ENCODE data around the gene FOXJ3. TPM values are rescaled to one million over a fixed set of nuclear protein-coding genes. Genes with fewer than 3 reads are reported as not detected.

Gene FOXJ3
- total and polyA plus RNA-seq, 2 of the 8 experiments (the other 6 are each of a cell fraction or from before 2014, with no cell fraction given): 48.6 to 51.9 TPM

DNA sequence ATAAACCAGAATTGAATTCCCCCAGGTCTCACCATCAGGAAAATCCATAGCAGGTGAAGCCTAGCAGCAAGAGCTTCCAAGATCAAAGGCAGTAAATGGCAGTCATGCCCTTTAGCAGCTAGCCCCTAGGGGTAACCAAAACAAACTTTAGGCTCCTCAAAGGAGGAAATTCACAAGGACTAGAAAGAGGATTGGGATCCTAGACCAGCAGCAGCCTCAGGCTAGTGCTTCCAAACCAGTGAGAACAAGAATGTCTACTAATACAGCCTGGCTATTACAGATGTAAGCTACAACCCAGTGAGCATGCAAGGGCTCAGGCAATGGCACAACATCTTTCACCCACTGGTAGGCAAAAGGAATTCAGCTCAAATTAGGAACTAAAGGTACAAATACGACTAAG, 34.4 kb upstream of the FOXJ3 start (continued):
- TF ChIP-seq, protein P1, sequence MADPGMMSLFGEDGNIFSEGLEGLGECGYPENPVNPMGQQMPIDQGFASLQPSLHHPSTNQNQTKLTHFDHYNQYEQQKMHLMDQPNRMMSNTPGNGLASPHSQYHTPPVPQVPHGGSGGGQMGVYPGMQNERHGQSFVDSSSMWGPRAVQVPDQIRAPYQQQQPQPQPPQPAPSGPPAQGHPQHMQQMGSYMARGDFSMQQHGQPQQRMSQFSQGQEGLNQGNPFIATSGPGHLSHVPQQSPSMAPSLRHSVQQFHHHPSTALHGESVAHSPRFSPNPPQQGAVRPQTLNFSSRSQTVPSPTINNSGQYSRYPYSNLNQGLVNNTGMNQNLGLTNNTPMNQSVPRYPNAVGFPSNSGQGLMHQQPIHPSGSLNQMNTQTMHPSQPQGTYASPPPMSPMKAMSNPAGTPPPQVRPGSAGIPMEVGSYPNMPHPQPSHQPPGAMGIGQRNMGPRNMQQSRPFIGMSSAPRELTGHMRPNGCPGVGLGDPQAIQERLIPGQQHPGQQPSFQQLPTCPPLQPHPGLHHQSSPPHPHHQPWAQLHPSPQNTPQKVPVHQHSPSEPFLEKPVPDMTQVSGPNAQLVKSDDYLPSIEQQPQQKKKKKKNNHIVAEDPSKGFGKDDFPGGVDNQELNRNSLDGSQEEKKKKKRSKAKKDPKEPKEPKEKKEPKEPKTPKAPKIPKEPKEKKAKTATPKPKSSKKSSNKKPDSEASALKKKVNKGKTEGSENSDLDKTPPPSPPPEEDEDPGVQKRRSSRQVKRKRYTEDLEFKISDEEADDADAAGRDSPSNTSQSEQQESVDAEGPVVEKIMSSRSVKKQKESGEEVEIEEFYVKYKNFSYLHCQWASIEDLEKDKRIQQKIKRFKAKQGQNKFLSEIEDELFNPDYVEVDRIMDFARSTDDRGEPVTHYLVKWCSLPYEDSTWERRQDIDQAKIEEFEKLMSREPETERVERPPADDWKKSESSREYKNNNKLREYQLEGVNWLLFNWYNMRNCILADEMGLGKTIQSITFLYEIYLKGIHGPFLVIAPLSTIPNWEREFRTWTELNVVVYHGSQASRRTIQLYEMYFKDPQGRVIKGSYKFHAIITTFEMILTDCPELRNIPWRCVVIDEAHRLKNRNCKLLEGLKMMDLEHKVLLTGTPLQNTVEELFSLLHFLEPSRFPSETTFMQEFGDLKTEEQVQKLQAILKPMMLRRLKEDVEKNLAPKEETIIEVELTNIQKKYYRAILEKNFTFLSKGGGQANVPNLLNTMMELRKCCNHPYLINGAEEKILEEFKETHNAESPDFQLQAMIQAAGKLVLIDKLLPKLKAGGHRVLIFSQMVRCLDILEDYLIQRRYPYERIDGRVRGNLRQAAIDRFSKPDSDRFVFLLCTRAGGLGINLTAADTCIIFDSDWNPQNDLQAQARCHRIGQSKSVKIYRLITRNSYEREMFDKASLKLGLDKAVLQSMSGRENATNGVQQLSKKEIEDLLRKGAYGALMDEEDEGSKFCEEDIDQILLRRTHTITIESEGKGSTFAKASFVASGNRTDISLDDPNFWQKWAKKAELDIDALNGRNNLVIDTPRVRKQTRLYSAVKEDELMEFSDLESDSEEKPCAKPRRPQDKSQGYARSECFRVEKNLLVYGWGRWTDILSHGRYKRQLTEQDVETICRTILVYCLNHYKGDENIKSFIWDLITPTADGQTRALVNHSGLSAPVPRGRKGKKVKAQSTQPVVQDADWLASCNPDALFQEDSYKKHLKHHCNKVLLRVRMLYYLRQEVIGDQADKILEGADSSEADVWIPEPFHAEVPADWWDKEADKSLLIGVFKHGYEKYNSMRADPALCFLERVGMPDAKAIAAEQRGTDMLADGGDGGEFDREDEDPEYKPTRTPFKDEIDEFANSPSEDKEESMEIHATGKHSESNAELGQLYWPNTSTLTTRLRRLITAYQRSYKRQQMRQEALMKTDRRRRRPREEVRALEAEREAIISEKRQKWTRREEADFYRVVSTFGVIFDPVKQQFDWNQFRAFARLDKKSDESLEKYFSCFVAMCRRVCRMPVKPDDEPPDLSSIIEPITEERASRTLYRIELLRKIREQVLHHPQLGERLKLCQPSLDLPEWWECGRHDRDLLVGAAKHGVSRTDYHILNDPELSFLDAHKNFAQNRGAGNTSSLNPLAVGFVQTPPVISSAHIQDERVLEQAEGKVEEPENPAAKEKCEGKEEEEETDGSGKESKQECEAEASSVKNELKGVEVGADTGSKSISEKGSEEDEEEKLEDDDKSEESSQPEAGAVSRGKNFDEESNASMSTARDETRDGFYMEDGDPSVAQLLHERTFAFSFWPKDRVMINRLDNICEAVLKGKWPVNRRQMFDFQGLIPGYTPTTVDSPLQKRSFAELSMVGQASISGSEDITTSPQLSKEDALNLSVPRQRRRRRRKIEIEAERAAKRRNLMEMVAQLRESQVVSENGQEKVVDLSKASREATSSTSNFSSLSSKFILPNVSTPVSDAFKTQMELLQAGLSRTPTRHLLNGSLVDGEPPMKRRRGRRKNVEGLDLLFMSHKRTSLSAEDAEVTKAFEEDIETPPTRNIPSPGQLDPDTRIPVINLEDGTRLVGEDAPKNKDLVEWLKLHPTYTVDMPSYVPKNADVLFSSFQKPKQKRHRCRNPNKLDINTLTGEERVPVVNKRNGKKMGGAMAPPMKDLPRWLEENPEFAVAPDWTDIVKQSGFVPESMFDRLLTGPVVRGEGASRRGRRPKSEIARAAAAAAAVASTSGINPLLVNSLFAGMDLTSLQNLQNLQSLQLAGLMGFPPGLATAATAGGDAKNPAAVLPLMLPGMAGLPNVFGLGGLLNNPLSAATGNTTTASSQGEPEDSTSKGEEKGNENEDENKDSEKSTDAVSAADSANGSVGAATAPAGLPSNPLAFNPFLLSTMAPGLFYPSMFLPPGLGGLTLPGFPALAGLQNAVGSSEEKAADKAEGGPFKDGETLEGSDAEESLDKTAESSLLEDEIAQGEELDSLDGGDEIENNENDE (IDR thresholded peaks at IDR 0.05; ENCODE audit: insufficient replicate concordance, low read length): no peak
- TF ChIP-seq BACH1 (IDR thresholded peaks at IDR 0.05; ENCODE audit: low read length): no peak
- TF ChIP-seq JUND (IDR thresholded peaks at IDR 0.05; ENCODE audit: low read length): no peak
- no peak for TF ChIP-seq ZNF274 (IDR thresholded peaks at IDR 0.05; ENCODE audit: borderline replicate concordance, extremely low read depth, low read length)
- no peak for TF ChIP-seq CBX8 (IDR thresholded peaks at IDR 0.05; ENCODE audit: borderline replicate concordance, low read depth, low read length)
- TF ChIP-seq BRCA1 (IDR thresholded peaks at IDR 0.05; ENCODE audit: low read depth, low read length): no peak
- no peak for TF ChIP-seq SP1 (IDR thresholded peaks at IDR 0.05; ENCODE audit: low read depth, low read length)
- no peak for TF ChIP-seq EZH2 (IDR thresholded peaks at IDR 0.05; ENCODE audit: low read depth, low read length, severe bottlenecking)
- no peak for TF ChIP-seq BCL11A (IDR thresholded peaks at IDR 0.05; ENCODE audit: low read depth in 2 of 2, low read length in 2 of 2)
- no peak for TF ChIP-seq KDM5A (IDR thresholded peaks at IDR 0.05; ENCODE audit: low read length)
- no peak for TF ChIP-seq SP2 (IDR thresholded peaks at IDR 0.05; ENCODE audit: low read length)
- no peak for TF ChIP-seq YY1 (IDR thresholded peaks at IDR 0.05; ENCODE audit: low read depth, low read length)

All from H1 (cell line).